WTC11 (cell line): ENCODE measurements around the gene RBM47. TPM values are rescaled to one million over a fixed set of nuclear protein-coding genes. Genes with fewer than 3 reads are reported as not detected.

Source experiments
- ATAC-seq: fragments of 200-7000 bp; cut with Tn5 transposase; 2 replicates; pipeline ENCODE4 v1.10.0; 2021; ENCODE audit warnings: mild to moderate bottlenecking, moderate library complexity
- CTCF ChIA-PET: fragments of 300-600 bp; sonication (Branson Sonifier 250); formaldehyde crosslinking; loops from one replicate; lab custom pipeline; 2021; ENCODE audit warnings: antibody characterized with exemption; lab: Charles Lee
- POLR2A ChIA-PET: fragments of 350-600 bp; sonication (Branson Sonifier 250); formaldehyde crosslinking; loops from one replicate; lab custom pipeline; 2021; ENCODE audit warnings: antibody characterized with exemption; lab: Charles Lee
- DNase-seq: peaks from one replicate; pipeline ENCODE4 v3.0.0; 2021; ENCODE audit warnings: low spot score
- H3K27ac Mint-ChIP-seq: 2 replicates; pipeline ENCODE4 v1.8.0; 2021; ENCODE audit warnings: mixed read lengths
- H3K27me3 Mint-ChIP-seq: 2 replicates; pipeline ENCODE4 v1.8.0; 2021; ENCODE audit warnings: low read depth, mild to moderate bottlenecking, moderate library complexity, mixed read lengths
- H3K36me3 Mint-ChIP-seq: 2 replicates; pipeline ENCODE4 v1.8.0; 2021; ENCODE audit warnings: mixed read lengths
- H3K4me1 Mint-ChIP-seq: 2 replicates; pipeline ENCODE4 v1.8.0; 2022; ENCODE audit warnings: mixed read lengths
- H3K4me3 Mint-ChIP-seq: 2 replicates; pipeline ENCODE4 v1.8.0; 2021; ENCODE audit warnings: mild to moderate bottlenecking, moderate library complexity, mixed read lengths
- H3K9me3 Mint-ChIP-seq: 2 replicates; pipeline ENCODE4 v1.8.0; 2021; ENCODE audit warnings: mixed read lengths
- AFF4 ChIP-seq: sonication (generic); formaldehyde crosslinking; IDR thresholded peaks from 2 replicates; pipeline ENCODE4 v1.8.1; 2023; ENCODE audit warnings: mild to moderate bottlenecking, missing genetic modification reagents, borderline replicate concordance
- ATF1 ChIP-seq: sonication (generic); formaldehyde crosslinking; IDR thresholded peaks from 2 replicates; pipeline ENCODE4 v1.8.1; 2023; ENCODE audit warnings: mild to moderate bottlenecking, moderate library complexity, missing genetic modification reagents
- CBFB ChIP-seq: sonication (generic); formaldehyde crosslinking; IDR thresholded peaks from 2 replicates; pipeline ENCODE4 v1.8.1; 2022; ENCODE audit warnings: mild to moderate bottlenecking, low read depth, missing genetic modification reagents
- FOXP4 ChIP-seq: sonication (generic); formaldehyde crosslinking; IDR thresholded peaks from 2 replicates; pipeline ENCODE4 v1.8.0; 2022; ENCODE audit warnings: mild to moderate bottlenecking, missing genetic modification reagents
- KAT7 ChIP-seq: sonication (generic); formaldehyde crosslinking; IDR thresholded peaks from 2 replicates; pipeline ENCODE4 v1.8.1; 2023; ENCODE audit warnings: missing genetic modification reagents, mild to moderate bottlenecking, borderline replicate concordance
- MAX ChIP-seq: sonication (generic); formaldehyde crosslinking; IDR thresholded peaks from 2 replicates; pipeline ENCODE4 v1.8.0; 2022; ENCODE audit warnings: mild to moderate bottlenecking, missing genetic modification reagents
- ZNF121 ChIP-seq: sonication (generic); formaldehyde crosslinking; IDR thresholded peaks from 2 replicates; pipeline ENCODE4 v1.8.0; 2023; ENCODE audit warnings: missing genetic modification reagents
- ZNF232 ChIP-seq: sonication (generic); formaldehyde crosslinking; IDR thresholded peaks from 2 replicates; pipeline ENCODE4 v1.8.0; 2022; ENCODE audit warnings: mild to moderate bottlenecking, missing genetic modification reagents
- ZNF263 ChIP-seq: sonication (generic); formaldehyde crosslinking; IDR thresholded peaks from 2 replicates; pipeline ENCODE4 v1.8.1; 2022; ENCODE audit warnings: low read depth, mild to moderate bottlenecking, moderate library complexity, missing genetic modification reagents
- total RNA-seq: library from RNA; stranded (reverse); gene quantifications from 3 replicates; pipeline ENCODE4 v1.2.3, GENCODE V29; 2021
- TF ChIP-seq, protein P1 (sequence below): fragments of 250-450 bp; sonication (Bioruptor Pico); IDR thresholded peaks from 2 replicates; pipeline ENCODE4 v1.9.0; 2021; ENCODE audit warnings: mild to moderate bottlenecking, borderline replicate concordance
- TF ChIP-seq, protein P2 (sequence below): sonication (generic); formaldehyde crosslinking; IDR thresholded peaks from 2 replicates; pipeline ENCODE4 v1.8.1; 2022; ENCODE audit warnings: low read depth, missing genetic modification reagents, borderline replicate concordance

Gene RBM47
- total RNA-seq, 1 experiment from 2014 or later, result 97.9 TPM

- TF ChIP-seq ZNF232 (CRISPR knock-in tag) (no peak), MAX (CRISPR knock-in tag) (no peak)
- TF ChIP-seq, protein P1, sequence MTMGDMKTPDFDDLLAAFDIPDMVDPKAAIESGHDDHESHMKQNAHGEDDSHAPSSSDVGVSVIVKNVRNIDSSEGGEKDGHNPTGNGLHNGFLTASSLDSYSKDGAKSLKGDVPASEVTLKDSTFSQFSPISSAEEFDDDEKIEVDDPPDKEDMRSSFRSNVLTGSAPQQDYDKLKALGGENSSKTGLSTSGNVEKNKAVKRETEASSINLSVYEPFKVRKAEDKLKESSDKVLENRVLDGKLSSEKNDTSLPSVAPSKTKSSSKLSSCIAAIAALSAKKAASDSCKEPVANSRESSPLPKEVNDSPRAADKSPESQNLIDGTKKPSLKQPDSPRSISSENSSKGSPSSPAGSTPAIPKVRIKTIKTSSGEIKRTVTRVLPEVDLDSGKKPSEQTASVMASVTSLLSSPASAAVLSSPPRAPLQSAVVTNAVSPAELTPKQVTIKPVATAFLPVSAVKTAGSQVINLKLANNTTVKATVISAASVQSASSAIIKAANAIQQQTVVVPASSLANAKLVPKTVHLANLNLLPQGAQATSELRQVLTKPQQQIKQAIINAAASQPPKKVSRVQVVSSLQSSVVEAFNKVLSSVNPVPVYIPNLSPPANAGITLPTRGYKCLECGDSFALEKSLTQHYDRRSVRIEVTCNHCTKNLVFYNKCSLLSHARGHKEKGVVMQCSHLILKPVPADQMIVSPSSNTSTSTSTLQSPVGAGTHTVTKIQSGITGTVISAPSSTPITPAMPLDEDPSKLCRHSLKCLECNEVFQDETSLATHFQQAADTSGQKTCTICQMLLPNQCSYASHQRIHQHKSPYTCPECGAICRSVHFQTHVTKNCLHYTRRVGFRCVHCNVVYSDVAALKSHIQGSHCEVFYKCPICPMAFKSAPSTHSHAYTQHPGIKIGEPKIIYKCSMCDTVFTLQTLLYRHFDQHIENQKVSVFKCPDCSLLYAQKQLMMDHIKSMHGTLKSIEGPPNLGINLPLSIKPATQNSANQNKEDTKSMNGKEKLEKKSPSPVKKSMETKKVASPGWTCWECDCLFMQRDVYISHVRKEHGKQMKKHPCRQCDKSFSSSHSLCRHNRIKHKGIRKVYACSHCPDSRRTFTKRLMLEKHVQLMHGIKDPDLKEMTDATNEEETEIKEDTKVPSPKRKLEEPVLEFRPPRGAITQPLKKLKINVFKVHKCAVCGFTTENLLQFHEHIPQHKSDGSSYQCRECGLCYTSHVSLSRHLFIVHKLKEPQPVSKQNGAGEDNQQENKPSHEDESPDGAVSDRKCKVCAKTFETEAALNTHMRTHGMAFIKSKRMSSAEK (CRISPR knock-in tag), result no peak
- DNase-seq (peak; percentile 22), ATAC-seq (peak; percentile 42)
- Mint-ChIP-seq H3K9me3 (peaks cover 6% of the 10 kb centered on the region), H3K36me3 (peaks cover 18% of the 10 kb centered on the region), H3K4me3 (no peak overlapping the region), H3K27me3 (no peaks in the 10 kb centered on the region), H3K4me1 (peaks cover 40% of the 10 kb centered on the region), H3K27ac (peak overlapping the region; percentile 95)
- POLR2A ChIA-PET, result interaction anchor here (0.6 kb wide), 1 partner anchor 290 kb away, joined by 3 read pairs; no protein-coding TSS in a partner anchor
- CTCF ChIA-PET, result interaction anchor here (0.6 kb wide), 1 partner anchor 142 kb away, joined by 3 read pairs; no protein-coding TSS in a partner anchor
Observed at GRCh38 chr4:40575846-40576245, 53.8 kb downstream of the RBM47 start.

GRCh38 chr4:40573593-40574311 is 55.9 kb downstream of the RBM47 start:
- H3K4me3 Mint-ChIP-seq, result no peak overlapping the region
- H3K9me3 Mint-ChIP-seq, result peaks cover 18% of the 10 kb centered on the region
- H3K27ac Mint-ChIP-seq, result peak overlapping the region; percentile 89
- peaks cover 33% of the 10 kb centered on the region for H3K36me3 Mint-ChIP-seq
- H3K27me3 Mint-ChIP-seq, result no peaks in the 10 kb centered on the region
- POLR2A ChIA-PET, result no interaction called here
- H3K4me1 Mint-ChIP-seq, result peaks cover 34% of the 10 kb centered on the region
- CTCF ChIA-PET, result no interaction called here
- DNase-seq (no peak), ATAC-seq (no peak)
- TF ChIP-seq CBFB (CRISPR knock-in tag) (no peak), ZNF121 (CRISPR knock-in tag) (no peak), ZNF232 (CRISPR knock-in tag) (no peak), ATF1 (no peak), FOXP4 (no peak), KAT7 (CRISPR knock-in tag) (no peak), AFF4 (CRISPR knock-in tag) (no peak), ZNF263 (CRISPR knock-in tag) (no peak)
- TF ChIP-seq, protein P2, sequence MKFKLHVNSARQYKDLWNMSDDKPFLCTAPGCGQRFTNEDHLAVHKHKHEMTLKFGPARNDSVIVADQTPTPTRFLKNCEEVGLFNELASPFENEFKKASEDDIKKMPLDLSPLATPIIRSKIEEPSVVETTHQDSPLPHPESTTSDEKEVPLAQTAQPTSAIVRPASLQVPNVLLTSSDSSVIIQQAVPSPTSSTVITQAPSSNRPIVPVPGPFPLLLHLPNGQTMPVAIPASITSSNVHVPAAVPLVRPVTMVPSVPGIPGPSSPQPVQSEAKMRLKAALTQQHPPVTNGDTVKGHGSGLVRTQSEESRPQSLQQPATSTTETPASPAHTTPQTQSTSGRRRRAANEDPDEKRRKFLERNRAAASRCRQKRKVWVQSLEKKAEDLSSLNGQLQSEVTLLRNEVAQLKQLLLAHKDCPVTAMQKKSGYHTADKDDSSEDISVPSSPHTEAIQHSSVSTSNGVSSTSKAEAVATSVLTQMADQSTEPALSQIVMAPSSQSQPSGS, result no peak
